WERI-Rb-1 (cell line): ENCODE results near the gene EEF1G.

Source experiments
- DNase-seq: peaks from one replicate; pipeline ENCODE4 v3.0.0-alpha.2; 2020
- H3K27ac ChIP-seq: fragments of 250-450 bp; sonication (Bioruptor Pico); 2 replicates; pipeline ENCODE4 v1.5.1; 2020; ENCODE audit warnings: mild to moderate bottlenecking, moderate library complexity
- H3K27me3 ChIP-seq: fragments of 250-450 bp; sonication (Bioruptor Pico); 2 replicates; pipeline ENCODE4 v1.5.1; 2021; ENCODE audit warnings: mild to moderate bottlenecking, low read depth, moderate library complexity; ENCODE audit not compliant: insufficient read depth, severe bottlenecking
- H3K36me3 ChIP-seq: fragments of 250-450 bp; sonication (Bioruptor Pico); 2 replicates; pipeline ENCODE4 v1.5.1; 2020; ENCODE audit warnings: mild to moderate bottlenecking, moderate library complexity
- H3K4me3 ChIP-seq: 2 replicates; pipeline ENCODE4 v1.5.1; 2011; ENCODE audit warnings: low read depth, mild to moderate bottlenecking, control low read depth, low read length
- H3K9me3 ChIP-seq: fragments of 250-450 bp; sonication (Bioruptor Pico); 2 replicates; pipeline ENCODE4 v1.5.1; 2021; ENCODE audit warnings: mild to moderate bottlenecking, moderate library complexity; ENCODE audit not compliant: severe bottlenecking
- TF ChIP-seq, protein P1 (sequence below): IDR thresholded peaks from 2 replicates; pipeline ENCODE4 v1.5.1; 2011; ENCODE audit warnings: low read depth, mild to moderate bottlenecking, control low read depth, inconsistent platforms, low read length

EEF1G gene

DNA sequence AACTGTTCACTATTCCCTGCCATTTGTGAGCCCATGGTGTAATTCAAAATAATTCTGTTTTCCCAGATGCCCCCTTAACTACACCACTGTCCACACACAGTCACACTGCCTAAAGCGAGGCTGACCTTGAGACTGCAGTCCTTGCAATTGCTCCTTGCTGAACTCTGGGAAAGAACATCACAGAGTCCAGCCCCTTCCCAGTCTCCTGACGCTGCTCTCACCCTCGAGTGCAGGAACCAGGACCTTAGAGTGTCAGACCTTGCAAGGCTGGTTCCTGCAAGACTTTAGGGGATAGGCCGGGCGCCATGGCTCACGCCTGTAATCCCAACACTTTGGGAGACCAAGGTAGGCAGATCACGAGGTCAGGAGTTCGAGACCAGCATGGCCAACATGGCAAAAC, 60.7 kb downstream of the EEF1G start:
- Histone ChIP-seq H3K36me3 (no peaks in the 10 kb centered on the region), H3K27ac (no peak overlapping the region), H3K27me3 (no peaks in the 10 kb centered on the region), H3K9me3 (no peaks in the 10 kb centered on the region), H3K4me3 (no peak overlapping the region)
- no peak for DNase-seq
- TF ChIP-seq, protein P1, sequence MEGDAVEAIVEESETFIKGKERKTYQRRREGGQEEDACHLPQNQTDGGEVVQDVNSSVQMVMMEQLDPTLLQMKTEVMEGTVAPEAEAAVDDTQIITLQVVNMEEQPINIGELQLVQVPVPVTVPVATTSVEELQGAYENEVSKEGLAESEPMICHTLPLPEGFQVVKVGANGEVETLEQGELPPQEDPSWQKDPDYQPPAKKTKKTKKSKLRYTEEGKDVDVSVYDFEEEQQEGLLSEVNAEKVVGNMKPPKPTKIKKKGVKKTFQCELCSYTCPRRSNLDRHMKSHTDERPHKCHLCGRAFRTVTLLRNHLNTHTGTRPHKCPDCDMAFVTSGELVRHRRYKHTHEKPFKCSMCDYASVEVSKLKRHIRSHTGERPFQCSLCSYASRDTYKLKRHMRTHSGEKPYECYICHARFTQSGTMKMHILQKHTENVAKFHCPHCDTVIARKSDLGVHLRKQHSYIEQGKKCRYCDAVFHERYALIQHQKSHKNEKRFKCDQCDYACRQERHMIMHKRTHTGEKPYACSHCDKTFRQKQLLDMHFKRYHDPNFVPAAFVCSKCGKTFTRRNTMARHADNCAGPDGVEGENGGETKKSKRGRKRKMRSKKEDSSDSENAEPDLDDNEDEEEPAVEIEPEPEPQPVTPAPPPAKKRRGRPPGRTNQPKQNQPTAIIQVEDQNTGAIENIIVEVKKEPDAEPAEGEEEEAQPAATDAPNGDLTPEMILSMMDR, result no peak
